H4 (cell line): Measurements from ENCODE around the gene KLHDC10. TPM values are rescaled to one million over a fixed set of nuclear protein-coding genes. Genes with fewer than 3 reads are reported as not detected.
"Not testable (repeated sequence)": the region's sequence is repeated elsewhere in the genome, so short reads cannot be mapped to it uniquely, and the experiment has no call there.

ENCODE experiments used
- DNase-seq: peaks from one replicate; pipeline ENCODE4 v3.0.0-alpha.2; 2015; ENCODE audit warnings: low spot score
- total RNA-seq: library from RNA; depleted of rRNA; stranded (reverse); fragments of >200 nt; shearing (Covaris generic); gene quantifications from 2 replicates; pipeline ENCODE4 v1.2.3, GENCODE V29; 2014; rRNA removed

KLHDC10 gene
- total RNA-seq, 1 experiment from 2014 or later = 15.5 TPM

GRCh38 chr7:130153211-130153908, 83.0 kb downstream of the KLHDC10 start:
- no peak for DNase-seq

DNA sequence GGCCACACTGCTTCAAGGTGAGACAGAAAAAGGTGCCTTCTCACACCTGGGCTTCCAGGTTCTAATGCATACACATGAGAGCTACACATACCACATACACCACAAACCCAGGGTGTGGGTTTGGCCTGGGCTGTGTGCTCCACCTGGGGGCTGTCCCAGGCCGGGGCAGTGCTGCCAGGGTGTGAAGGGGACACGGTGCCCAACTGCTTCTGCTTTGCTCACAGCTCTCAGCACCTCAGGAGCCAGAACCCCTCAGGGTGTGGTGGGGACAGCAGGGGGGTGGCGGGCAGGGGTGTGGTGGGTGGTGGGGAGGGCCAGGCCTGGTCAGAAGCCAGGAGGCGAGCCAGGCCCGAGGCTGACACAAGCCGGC, 83.8 kb downstream of the KLHDC10 start:
- no peak for DNase-seq

DNA sequence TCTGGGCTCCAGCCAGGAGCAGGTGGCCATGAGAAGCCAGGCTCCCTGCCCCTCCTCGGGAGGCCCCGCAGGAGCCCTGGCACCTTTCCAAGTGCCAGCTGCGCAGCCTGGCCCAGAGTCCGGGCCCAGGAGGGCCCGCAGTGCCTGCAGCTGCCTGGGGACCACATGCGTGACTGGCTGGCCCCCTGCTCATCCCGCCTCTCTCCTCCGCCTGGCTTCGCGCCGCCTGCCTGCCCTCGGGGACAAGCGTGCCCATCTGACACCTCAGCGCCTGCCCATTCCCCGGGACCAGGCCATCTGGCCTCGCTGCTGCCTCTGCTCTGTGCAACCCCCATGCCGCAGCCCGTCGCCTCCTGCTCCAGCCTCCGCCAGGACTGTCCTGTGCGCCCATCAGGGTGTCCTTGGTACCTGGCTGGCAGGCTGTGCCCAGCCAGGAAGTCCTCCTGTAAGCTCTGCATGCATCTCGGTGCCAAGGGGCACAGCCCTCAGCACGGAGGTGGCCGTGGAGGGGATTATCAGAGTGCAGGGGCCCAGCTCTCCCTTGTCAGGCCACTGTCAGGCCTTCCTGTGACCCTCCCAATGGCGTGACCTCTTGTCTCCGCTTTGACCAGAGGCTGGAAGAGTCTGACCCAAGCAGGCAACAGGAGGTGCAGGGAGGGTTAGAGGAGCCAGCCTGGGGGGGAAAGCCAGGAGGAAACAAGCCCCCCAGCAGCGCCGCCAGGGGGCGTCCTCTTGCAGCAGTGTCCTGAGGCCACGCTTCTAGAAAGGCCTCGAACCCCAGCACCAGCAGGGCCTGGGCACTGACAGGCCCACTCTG, 84.4 kb downstream of the KLHDC10 start:
- DNase-seq = no peak

DNA sequence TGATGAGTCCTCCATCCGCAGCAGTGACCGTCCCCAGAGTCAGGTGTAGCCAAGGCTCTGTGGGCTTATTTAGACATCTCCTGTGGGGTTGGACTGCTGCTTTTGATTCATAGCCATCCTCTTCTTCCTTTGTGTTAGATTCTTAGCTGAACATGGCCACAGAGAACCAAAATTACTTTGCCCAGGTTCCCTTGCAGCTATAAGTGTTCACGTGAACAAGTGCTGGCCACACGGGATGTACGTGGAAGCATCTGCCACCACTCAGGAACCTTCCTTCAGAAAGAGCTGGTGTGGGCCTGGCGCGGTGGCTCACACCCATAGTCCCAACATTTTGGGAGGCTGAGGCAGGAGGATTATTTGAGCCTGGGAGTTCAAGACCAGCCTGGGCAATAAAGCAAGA, 85.8 kb downstream of the KLHDC10 start:
- no peak for DNase-seq

DNA sequence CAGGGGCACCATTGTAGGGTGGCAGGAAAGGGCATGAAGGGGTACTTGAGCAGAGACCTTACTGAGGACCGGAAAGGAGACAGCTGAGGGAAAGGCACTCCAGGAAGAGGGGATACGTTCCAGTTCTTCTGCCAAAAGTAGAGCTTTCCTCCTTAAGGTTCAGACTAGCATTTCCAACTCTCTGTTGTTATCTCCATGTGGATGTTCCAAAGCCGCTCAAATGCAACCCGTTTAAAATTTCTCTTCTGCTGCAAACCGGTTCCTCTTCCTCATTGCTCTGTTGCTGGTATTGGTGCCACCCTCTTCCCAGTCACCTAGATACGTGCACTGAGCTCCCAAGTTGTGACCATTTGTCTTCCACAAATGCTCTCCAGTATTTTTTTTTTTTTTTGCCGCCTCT, 87.4 kb downstream of the KLHDC10 start:
- DNase-seq = no peak

DNA sequence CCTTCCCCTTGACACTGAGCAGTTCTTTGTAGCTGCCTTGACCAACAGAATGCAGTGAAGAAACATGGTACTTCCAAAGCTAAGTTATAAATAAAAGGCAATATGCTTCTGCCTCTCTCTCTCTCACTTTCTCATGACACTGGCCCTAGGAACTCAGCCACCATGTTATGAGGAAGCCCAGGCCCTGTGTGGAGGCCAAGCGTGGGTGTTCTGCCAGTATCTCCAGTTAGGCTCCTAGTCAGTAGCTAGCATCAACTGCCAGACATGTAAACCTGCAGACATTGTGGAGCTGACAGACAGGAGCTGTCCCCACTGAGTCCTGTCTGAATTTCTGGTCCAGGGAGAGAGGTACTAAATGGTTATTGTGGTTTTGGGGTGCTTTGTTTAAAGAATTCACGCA, 89.7 kb downstream of the KLHDC10 start:
- DNase-seq = no peak

- no peak for DNase-seq
Measured at GRCh38 chr7:130160455-130160854, 90.1 kb downstream of the KLHDC10 start.

GRCh38 chr7:130162196-130162595, 91.9 kb downstream of the KLHDC10 start:
- no peak for DNase-seq

DNA sequence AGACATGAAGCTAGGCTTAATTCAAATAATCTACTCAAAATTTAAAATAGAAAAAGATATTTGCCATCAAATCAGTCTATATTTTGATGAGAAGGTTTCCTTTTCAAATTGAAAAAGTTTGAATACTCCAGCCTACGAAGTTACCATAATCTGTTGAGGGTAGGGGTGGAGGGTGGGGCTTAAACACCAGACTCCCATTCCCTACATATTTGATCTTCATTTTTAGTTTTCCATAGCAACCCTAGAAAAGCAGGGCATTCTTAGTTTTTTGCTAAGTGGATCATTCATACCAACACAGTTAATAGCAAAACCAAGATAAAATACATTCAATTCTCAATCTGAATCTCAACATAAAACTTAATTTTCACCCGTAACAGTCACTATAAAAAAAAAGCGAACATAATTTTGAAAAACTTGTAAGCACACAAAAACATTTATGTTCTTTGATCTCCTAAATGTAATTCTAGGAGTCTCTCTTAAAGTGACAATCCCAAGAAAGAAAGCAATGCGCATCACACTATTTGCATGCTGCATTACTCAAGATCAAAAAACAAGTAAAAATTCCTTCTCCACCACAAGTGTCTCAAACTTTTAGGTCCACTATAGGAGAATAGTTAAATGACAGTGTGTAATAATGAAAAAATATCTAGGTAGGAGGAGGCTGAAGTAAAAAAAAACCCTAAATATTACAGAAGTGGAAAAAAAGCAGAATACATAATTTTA, 104.1 kb downstream of the KLHDC10 start:
- DNase-seq = no peak

DNA sequence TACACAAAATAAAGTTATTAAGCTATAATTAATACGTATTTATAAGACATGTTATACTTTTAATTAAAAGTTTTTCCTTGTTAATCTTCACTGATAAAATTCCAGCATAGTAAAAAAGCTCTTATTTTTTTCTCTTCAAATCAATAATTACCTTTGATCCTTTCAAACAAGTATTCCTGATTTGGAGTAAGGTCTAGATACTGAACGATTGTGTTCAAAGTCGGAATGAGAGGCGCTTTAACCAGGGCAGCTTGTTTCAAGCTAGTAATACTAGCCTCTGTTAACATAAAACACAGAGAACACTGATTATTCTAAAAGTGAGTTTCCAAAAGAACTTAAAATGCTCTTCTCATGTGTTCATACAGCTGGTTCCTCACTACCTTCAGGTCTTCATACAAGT, 107.9 kb downstream of the KLHDC10 start:
- DNase-seq = no peak

- no peak for DNase-seq
Measured at GRCh38 chr7:130179631-130180030, 109.3 kb downstream of the KLHDC10 start.

- DNase-seq = no peak
Measured at GRCh38 chr7:130180571-130181262, 110.4 kb downstream of the KLHDC10 start.

GRCh38 chr7:130181263-130181605, 110.9 kb downstream of the KLHDC10 start:
- DNase-seq = no peak

GRCh38 chr7:130182990-130183389, 112.7 kb downstream of the KLHDC10 start:
- DNase-seq = no peak

DNA sequence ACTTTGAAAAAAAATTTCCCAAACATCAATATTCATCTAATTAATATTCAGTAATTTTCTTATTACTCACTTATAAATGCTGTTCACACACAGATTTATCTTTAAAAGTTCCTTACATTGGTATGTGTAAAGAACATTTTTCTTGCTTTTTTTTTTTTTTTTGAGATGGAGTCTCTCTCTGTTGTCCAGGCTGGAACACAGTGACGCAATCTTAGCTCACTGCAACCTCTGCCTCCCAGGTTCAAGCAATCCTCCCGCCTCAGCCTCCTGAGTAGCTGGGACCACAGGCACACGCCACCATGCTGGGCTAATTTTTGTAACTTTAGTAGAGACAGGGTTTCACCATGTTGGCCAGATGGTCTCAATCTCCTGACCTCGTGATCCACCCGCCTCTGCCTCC, 114.0 kb downstream of the KLHDC10 start:
- not testable (repeated sequence) for DNase-seq

Other genes with a start within 250 kb of the KLHDC10 start
- gene UBE2H, start 117.6 kb upstream of the KLHDC10 start, total RNA-seq = 26.2 and 32.5 TPM in 2 replicates
- gene ZC3HC1, start 19.2 kb upstream of the KLHDC10 start, total RNA-seq = 53.1 and 79.8 TPM in 2 replicates
- gene TMEM209, start 134.9 kb downstream of the KLHDC10 start, total RNA-seq = 20.2 and 30.9 TPM in 2 replicates
- gene SSMEM1, start 137.3 kb downstream of the KLHDC10 start, total RNA-seq = not detected in 2 replicates
- gene CPA2, start 196.3 kb downstream of the KLHDC10 start, total RNA-seq = not detected in 2 replicates
- gene CPA4, start 222.6 kb downstream of the KLHDC10 start, total RNA-seq = 6.8 and 22.7 TPM in 2 replicates